ENCODE data around the gene SMARCAL1.

The SMARCAL1 gene

DNA sequence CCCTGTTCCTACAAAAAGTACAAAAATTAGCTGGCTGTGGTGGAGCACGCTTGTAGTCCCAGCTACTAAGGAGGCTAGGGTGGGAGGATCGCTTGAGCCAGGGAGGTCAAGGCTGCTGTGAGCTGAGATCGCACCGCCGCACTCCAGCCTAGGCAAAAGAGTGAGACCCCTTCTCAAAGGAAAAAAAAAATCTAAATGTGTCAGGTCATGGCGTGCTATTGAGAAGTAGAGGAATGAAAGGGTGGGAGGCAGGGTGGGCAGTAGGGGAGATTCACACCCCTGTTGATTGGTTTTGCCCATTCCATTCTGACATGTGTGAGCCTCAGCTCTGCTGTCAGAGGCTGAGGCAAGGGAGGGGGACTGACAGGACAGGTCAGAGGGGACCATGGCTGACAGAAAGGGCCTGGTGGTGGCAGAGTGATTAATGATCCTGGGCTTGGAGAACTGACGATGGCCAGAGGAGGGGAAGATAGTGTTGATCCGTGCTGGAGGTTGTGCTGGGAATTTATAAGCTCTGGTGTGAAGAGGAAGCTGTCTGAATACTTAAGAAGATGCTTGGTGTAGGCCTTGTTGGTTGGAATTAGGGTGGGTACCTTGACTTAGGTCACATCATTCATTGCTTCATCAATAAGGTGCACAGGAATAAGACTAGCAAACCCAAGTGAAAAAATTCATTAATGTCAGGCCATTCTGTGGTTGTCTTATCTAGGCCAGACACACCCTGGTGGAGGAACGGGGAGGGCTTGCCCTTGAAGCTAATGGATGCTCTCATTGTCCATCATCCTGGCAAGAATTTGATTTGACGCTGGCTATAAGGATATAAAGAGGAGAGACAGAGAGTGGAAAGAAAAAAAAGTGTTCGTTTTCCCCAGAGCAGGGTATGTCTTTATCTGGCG, 19.1 kb upstream of the SMARCAL1 start:
- DNase-seq (ENCODE audit: low spot score): no peak

DNA sequence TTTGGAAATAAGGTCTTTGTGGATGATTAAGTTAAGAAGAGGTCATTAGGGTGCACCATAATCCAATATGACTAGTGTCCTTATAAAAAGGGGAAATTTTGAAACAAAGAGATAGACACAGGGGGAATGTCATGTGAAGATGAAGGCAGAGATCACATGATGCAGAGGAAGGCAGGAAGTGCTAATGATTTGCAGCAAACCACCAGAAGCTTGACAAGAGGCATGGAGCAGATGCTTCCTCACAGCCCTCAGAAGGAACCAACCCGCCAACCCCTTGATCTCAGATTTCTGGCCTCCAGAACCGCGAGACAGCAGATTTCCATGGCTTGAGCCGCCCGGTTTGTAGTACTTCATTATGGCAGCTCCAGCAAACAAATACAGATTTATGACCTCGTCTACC, 17.4 kb upstream of the SMARCAL1 start:
- no peak for DNase-seq (ENCODE audit: low spot score)

DNA sequence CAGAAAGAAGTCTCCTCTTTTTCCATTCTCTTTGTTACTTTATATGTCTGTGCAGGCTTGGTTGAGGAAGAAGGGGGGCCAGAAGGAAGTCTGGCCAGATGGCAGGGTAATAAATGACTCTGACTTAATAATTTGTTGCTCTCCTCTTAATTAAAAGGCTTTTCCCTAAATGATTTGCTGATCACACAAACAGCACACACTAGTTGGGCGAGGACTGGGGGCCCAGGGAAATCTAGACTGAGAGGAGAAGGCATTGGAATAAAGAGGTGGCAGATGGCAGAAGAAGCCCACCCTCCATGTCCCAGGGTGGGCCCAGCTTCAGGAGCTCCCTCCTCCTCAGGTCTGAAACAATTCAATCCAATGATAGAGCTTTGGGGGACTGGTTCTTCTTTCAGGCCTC, 12.7 kb upstream of the SMARCAL1 start:
- no peak for DNase-seq (ENCODE audit: low spot score)

DNA sequence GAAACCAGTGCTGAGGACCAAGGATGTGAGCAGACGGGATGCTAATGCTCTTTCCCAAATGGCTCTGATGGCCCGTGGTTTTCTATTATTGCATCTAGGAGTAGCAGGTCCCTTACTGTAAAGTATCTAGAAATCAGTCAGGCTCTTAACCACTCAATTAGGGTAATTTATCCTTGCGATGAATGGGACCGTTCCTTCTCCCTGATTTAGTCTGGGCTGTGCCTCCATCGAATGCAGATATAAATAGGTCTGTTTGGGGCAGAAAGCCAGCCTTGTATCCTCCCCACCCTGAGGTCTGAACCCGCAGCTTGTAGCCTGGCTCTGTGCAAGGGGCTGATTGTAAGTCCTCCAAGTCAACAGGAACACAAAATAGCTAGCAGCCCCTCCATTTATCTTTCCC, 9.5 kb upstream of the SMARCAL1 start:
- no peak for DNase-seq (ENCODE audit: low spot score)

DNA sequence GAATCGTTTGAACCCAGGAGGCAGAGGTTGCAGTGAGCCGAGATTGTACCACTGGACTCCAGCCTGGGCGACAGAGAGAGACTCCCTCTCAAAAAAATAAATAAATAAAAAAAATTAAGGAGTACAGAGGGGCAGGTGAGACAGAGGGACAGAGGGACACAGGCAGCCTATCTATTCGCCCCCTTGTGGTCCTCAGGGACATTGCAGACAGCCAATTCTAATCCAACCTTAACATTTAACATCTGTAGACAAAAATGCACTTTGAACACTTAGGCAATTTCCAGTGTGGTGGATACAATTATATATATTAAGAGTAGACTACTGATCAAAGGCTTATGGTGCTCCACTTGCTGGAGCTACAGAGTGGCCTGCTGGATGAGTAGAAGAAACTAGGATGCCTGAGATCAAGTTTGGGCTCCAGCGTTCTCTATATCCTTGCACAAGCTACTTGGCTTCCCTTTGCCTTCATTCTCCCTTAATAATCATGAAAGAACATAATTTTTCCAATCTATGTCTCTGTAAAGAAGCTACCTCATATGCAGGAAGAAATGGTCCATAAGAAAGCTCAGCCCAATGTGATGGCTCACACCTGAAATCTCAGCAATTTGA, 8.2 kb upstream of the SMARCAL1 start:
- DNase-seq (ENCODE audit: low spot score): peak; percentile 63

DNA sequence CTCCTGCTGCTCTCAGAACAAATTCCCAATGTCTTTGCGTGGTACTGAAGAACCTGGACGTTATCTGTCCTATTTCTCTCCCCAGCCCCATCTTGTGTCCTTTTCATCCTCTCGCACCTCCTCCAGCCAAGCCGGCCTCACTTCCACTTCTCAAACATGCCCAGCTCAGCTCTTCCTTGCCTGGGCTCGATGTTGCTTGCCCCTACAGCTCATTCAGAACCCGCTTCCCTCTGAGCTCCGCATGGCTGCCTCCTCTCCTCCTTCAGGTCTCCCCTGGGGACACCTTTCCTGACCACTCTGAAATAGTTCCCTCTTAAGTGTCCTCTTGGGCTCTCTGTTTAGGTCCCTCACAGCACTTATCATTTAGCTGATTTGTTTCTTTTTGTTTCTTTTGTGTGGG, 6.7 kb upstream of the SMARCAL1 start:
- DNase-seq (ENCODE audit: low spot score): no peak

DNA sequence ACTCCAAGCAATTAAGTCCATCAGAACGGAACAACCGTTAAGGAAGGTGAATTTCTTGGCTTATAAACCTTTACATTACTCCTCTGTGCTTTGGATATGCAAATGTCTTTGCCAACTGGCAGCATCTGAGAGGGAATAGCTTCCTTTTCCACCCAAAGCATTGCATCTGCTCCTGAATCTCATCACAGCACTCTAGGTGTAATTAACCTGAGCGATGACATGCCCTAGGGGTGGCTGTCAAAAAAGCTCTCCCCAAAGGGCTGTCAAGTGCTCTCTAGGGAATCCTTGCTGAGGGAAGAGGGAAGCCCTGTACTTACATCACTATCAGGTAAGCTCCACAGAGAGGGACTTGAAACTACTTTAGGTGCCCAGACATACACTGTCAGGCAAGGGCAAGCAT, 5.5 kb upstream of the SMARCAL1 start:
- DNase-seq (ENCODE audit: low spot score): no peak

DNA sequence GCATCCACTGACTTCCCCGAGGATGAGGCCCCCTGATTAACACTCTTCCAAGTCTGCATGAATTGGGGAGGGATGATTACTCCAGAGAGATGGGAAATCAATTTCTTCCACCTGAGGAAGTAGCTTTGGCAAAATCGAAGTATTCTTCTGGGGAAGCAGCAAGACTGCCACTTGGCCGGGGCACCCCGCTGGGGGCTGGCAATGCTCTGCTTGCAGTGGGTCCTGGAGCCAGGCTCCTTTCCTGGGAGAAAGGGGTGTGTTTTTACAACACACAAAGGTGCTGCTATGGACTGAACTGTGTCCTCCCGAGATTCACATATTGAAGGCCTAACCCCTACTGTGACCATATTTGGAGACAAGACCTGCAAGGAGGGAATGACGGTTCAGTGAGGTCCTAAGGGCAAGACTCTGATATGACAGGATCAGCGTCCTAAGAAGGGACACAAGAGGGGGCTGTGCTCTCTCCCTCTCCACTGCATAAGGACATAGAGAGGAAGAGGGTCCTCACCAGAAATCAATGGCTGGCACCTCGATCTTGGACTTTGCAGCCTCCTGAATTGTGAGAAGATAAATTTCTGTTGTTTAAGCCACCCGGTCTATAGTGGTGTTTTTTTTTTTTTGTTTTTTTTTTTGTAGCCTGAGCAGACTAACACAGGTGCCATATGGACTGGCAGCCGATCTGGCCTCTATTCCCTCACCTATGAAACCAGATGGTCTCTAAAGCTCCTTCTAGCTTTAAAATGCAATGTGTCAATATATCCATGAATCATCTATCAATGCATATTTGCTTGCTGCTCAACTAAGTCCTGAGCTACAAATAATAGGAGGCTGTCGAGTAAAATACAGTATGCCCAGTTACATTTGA, 3.6 kb upstream of the SMARCAL1 start:
- DNase-seq (ENCODE audit: low spot score): no peak

DNA sequence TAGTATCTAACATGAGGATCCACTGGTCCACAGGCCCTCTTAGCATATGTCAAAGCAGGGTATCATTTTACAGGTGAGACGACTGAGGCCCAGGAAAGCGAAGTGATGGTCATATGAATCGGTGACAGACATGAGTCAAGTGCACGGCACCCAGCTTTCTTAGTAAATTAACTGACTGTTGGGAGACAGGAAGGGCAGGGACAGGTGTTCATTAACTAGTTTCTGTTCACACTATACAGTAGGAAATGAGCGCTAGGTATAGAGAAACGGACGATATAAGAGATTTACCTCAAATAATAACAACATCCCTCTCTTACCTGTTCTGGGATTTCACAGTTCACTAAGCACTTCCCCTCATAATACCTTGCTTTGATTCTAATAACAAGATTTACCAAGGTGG, 1.7 kb upstream of the SMARCAL1 start:
- DNase-seq (ENCODE audit: low spot score): no peak

DNA sequence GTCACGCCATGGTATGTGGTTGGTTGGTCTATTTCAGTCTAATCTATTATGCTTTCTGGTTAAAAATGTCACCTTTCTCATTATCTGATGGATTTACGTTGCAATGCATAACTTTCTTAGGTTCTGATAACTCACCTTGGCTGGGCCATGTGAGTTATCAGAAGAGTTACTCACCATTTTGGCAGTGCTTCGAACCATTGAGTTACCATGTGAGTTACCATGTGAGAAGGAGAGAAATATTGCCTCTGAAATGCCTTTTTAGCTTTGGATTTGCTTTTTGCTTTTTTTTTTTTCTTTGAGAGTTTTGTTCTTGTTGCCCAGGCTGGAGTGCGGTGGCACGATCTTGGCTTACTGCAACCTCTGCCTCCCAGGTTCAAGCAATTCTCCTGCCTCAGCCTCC, 1.6 kb downstream of the SMARCAL1 start:
- DNase-seq (ENCODE audit: low spot score): no peak

DNA sequence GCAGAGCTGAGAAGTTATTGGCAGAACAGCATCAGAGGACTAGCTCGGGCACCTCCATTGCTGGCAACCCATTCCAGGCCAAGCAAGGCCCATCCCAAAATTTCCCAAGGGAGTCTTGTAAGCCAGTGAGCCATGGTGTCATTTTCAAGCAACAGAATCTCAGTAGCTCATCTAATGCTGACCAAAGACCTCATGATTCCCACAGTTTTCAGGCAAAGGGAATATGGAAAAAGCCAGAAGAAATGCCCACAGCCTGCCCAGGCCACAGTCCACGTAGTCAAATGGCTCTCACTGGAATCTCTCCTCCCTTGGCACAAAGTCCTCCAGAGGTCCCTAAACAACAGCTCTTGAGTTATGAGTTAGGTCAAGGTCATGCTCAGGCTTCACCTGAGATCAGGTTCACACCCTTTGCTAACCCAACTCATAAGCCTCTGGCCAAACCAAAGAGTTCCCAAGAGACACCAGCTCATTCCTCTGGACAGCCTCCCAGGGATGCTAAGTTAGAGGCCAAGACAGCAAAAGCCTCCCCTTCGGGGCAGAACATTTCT, 2.6 kb downstream of the SMARCAL1 start:
- DNase-seq (ENCODE audit: low spot score): no peak

DNA sequence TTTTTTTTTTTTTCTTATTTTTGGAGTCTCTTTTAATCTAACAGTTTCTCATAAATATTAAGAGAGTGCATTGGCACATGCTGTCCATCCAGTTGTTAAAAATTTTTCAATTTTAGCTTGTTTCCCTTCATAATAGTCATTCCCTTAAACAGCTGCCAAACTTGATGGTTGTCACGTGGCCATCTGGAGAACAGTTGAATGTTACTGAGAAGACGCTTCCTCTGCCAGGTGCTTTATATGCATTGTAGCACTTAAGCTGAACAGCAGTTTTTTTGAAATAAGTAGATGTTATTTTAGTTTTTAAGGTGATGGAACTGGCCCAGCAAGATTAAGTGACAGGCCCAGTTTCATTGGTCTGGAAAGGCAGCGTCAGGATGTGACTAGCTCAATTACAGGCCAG, 3.3 kb downstream of the SMARCAL1 start:
- no peak for DNase-seq (ENCODE audit: low spot score)

DNA sequence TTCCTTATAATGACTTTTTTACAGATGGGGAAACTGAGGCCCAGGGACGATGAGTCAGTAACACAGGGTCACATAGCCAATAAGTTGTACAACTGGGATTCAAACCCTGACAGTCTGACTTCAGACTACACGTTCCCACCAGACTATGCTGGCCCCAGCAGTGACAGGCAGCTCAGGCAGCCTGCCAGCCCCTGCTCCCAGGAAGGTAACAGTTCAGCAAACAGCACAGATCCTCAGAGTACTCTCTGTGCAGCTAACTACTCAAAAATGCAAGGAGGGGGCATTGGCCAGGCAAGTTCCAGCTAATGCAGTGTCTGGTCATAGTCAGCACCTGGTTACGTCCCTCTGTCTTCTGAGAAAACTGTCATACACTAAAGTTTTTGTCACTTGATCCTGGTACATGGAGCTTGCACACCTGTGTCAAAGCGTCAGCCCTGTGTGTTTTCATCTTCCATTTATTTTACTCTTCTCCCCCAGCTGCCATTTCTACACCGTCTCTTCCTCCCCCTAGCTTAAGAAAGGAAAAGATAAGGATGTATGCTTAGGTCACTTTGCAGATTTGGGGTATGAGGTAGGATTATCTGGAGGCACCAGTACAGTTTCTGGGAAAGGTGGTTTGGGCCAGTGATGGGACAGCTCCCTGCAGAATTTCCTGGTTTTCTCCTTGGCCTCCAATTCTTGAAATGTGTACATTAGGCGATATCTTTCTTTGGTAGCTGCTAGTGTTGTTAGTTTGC, 4.5 kb downstream of the SMARCAL1 start:
- DNase-seq (ENCODE audit: low spot score): no peak

DNA sequence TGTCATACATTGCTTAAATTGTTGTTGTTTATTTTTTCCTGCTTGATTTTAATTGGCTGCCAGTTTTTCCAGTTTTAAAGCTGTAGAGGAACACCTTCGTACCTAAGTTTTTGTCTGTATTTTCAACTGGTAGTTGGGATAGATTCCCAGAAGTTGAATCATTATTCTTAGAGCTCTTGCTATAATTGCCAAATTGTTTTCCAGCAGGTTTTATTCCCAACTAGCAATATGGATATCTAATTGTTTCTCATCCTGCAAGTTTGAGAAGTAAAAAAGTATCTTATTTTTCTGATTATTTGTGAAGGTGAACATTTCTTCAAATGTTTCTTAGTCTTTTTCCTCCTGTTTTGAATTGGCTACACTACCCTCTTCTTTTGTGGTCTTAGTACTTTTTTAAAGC, 6.7 kb downstream of the SMARCAL1 start:
- no peak for DNase-seq (ENCODE audit: low spot score)

DNA sequence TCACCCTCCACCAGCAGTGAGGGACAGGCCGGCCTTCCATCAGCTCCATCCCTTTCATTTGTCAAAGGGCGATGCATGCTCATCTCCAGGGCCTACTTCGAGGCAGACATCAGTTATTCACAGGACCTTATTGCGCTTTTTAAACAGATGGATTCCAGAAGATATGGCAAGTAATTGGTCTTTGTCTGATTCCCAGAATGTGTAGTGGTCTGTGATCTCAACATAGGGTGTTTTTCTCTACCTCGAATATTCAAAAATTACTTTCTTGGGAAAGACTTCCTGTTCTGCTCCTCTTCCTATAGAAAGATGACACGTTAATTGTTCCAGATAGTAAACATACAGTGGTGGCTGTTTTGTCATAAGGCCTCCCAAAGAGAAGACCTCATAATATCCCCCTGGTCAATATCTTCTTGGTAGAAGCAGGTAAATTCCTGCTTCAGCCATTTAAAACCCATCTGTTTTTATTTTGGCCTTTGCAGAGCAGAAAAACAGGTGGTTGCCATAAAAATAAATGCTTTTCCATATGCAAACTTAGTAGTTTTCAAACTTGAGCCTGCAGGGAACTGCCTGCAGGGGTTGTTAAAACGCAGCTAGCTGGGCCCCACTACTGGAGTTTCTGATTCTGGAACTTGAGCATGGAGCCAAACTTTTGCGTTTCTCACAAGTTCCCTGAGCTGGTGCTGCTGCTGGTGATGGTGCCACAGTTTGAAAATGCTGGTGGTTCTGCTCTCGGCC, 8.2 kb downstream of the SMARCAL1 start:
- DNase-seq (ENCODE audit: low spot score): no peak

DNA sequence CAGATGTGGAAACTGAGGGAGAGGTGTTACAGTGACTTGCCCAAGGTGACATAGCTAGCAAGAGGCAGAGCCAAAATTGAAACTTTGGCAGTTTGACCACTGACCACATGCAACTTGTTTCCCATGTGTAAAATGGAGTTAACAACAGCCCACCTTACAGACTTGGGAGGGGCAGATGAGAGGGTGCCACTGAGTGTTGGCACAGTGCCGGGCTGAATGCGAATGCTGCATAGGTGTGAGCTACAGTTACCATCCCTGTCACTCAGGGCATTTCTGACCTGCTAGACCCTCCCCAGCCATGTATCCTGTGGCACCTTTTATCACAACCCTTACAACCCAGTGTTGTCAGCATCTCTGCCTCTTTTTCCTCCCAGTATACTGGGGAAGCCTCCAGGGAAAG, 10.8 kb downstream of the SMARCAL1 start:
- no peak for DNase-seq (ENCODE audit: low spot score)

DNA sequence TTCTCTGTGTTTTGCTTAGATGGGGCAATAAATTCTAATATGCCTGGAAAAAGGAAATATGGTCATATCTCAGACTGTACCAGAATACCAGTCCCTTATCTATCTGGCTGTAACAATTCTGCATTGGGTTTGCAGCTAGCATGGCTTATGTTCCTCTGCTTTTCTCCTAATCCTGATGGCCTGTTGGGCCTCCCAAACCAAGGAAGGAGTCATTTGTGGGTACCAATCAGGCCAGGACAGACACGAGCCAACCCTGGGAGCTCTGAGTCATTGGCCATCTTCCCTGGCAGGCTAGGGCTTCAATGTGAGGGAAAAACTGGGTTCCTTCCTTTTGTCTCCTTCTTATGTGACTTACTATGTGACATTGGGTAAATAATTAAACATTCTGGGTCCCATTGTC, 12.0 kb downstream of the SMARCAL1 start:
- DNase-seq (ENCODE audit: low spot score): no peak

DNA sequence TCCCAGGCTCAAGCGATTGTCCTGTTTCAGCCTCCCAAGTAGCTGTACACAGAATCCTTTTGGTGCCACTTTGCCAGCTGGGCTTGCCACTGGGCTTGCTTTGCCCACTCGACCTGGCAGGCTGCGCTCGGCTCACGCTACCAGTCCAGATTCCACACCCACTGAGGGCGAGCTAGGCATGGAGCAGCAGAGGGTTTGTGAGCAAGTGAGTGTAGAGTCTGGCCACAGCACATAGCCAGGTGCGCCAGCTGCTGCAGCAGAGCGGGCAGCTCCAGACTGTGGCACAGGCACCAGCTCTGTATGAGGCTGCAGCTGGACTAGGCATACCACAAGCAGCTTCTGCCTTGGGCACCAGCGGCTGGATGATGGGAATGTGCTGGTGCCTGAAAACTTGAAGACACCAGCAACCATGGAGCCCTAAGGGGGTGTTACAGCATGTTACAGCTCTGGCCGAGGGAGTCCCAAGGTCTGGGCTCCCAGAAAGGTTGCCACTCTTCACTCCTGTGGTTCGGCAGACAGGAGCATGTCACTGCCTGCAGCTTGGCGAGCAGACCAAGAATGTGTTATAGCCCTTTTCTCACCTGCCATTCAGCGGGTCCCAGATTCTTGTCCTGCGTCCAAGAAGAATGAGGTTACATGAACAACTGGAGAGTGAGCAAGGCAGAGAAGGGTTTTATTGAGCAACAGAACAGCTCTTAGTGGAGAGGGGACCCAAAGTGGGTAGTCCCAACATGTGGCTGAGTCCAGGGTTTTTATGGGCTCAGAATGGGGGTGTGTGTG, 12.9 kb downstream of the SMARCAL1 start:
- DNase-seq (ENCODE audit: low spot score): no peak

DNA sequence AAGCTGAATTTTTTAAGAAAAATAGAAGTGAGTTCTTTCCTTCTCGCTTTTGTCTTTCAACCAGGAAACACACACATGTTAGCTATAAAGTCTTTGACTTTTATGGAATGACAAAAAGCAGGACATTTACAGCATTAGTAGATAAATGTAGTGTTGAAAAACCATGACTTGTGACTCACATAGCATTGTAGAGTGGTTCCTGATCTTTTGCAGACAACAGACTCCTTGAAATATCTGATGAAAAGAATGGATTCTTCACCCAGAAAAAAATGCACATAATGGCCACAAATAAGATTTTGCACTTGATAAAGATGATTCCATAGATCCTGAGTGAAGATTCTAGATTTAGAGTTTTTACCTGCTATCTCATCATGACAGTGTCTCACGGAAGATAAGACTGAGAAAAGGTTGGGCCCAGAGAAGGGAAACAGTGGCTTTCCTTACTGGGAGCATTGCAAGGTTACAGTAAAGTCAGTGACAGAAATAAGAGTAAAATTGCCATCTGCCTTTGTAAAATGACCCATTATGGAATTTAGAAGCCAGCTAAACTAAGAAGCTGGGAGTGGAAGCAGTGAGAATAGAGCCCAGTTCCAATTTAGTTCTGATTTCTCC, 14.0 kb downstream of the SMARCAL1 start:
- no peak for DNase-seq (ENCODE audit: low spot score)

DNA sequence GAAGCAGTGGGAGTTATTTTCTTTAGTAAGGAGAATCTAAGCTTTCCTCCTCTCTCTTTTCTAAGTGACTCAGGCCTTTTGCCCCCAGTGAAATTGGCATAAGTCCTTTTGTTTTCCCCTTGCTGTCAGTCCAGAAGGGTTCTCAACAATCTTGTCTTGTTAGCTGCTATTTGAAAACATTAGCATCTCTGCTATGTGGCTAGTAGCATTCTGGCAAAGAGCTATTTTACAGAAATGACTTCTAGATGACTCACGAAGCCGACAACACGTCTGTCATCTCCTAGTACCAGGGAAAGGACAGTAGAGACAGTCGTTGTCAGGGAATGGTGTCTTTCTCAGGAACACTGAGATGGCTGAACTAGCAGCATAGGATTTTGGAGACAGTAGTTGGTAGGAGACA, 14.7 kb downstream of the SMARCAL1 start:
- DNase-seq (ENCODE audit: low spot score): peak; percentile 65

All from RKO (cell line).